Omental fat pad (tissue), 4 donors: ENCODE results near the gene RAB3B. TPM values are rescaled to one million over a fixed set of nuclear protein-coding genes. Genes with fewer than 3 reads are reported as not detected.
"Not testable (repeated sequence)": the region's sequence is repeated elsewhere in the genome, so short reads cannot be mapped to it uniquely, and the experiment has no call there.

Experiments
- ATAC-seq: fragments of 150-250 bp; one replicate; pipeline ENCODE4 v1.9.1; 2016; ENCODE audit warnings: mild to moderate bottlenecking, moderate library complexity; ENCODE audit not compliant: low FRiP score
- DNase-seq: peaks from one replicate; pipeline ENCODE4 v3.0.0-alpha.2; 2019; ENCODE audit warnings: low spot score
- total RNA-seq, 4 donors: library from RNA; depleted of rRNA; stranded (reverse); fragments of >200 nt; gene quantifications; one replicate each; pipeline ENCODE4 v1.1.0, GENCODE V29; 2016
- TF ChIP-seq, protein P1 (sequence below), 3 donors: fragments of 450-650 bp; IDR thresholded peaks; one replicate each; pipeline ENCODE4 v1.5.1; 2016 to 2017; ENCODE audit warnings: antibody characterized with exemption in 3 of 3, mild to moderate bottlenecking in 3 of 3, moderate library complexity in 2 of 3

The RAB3B gene
- total RNA-seq, 4 donors from 2014 or later = under 0.01 to 0.12 (median under 0.01) TPM; not detected in 1

DNA sequence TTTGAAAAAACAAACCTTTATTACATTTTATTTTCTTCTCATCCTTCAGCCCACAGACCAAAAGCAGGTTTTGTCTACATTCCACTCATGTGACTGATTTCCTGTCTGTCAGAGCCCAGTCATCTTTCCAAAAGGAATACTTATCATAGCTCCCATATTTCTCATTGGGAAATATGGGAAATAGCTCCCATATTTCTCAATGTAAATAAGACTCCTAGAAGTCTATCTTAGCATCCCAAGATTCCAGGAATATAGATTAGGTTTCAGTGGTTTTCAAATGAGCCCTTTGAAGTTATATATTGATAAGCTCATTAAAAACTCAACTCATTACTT, 92.8 kb downstream of the RAB3B start:
- ATAC-seq = no peak
- DNase-seq = no peak
- TF ChIP-seq, protein P1, sequence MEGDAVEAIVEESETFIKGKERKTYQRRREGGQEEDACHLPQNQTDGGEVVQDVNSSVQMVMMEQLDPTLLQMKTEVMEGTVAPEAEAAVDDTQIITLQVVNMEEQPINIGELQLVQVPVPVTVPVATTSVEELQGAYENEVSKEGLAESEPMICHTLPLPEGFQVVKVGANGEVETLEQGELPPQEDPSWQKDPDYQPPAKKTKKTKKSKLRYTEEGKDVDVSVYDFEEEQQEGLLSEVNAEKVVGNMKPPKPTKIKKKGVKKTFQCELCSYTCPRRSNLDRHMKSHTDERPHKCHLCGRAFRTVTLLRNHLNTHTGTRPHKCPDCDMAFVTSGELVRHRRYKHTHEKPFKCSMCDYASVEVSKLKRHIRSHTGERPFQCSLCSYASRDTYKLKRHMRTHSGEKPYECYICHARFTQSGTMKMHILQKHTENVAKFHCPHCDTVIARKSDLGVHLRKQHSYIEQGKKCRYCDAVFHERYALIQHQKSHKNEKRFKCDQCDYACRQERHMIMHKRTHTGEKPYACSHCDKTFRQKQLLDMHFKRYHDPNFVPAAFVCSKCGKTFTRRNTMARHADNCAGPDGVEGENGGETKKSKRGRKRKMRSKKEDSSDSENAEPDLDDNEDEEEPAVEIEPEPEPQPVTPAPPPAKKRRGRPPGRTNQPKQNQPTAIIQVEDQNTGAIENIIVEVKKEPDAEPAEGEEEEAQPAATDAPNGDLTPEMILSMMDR (IDR thresholded peaks at IDR 0.05) = no peak

DNA sequence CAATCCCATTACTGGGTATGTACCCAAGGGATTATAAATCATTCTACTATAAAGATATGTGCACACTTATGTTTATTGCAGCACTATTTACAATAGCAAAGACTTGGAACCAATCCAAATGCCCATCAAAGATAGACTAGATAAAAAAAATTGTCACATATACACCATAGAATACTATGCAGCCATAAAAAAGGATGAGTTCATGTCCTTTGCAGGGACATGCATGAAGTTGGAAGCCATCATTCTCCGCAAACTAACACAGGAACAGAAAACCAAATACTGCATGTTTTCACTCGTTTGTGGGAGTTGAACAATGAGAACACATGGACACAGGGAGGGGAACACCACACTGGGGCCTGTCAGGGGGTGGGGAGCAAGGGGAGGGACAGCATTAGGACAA, 95.8 kb downstream of the RAB3B start:
- ATAC-seq, DNase-seq: not testable (repeated sequence)

DNA sequence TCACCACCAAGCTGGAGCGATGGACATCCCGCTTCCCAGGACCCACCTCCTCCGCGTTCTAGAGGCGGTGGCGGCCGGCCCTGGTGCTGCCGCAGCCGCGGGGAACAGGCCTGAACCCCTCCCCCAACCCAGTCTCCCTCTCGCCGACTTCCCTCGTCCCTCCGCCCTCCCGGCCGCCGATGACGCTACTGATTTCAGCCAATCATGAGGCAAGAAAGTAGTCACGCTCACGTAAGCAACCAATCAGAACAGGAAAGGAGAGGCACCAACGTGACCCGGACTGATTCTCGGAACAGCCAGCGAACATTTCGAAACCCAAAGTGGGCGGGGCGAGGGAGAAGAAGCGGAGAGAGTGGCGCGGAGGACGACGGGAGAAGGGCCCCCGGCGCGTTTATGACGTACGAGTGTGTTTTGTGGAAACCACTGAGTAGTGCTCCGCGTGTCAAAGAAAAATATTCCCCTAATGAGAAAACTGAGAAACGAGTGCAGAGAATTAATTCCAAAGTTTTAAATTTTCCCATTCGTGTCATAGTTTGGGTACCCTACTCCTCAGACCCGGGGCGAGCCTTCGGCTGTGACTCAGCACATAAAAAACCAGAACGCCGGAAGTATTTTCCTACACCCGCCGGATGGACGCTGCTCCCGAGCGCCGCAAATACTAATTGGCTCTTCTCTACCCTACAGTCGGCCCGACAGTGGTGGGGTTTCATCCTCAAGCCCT, 111.7 kb downstream of the RAB3B start, which contains the start of gene NRDC:
NRDC (minus strand) TSS at position 112 of the 721 bp plus-strand sequence. CDS start 112 bp downstream, outside the sequence.
- TF ChIP-seq, protein P1 (IDR thresholded peaks at IDR 0.05) = no peak

DNA sequence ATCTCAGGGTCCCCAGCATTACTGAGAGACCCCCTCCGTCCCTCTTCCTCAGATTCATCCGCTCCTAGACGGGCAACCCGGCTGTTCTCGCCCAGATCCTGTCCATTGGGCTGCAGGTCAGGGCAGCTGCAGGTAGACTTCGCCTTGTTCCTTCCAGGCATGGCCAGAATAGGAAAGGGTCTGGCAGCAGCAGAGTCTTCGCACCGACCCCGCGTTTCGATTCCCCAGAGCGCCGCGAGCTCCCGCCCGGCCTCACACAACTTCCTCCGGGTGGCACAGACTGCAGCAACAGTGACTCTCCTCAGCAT, 112.2 kb downstream of the RAB3B start:
- TF ChIP-seq, protein P1 (IDR thresholded peaks at IDR 0.05) = no peak
- peak; percentile 33 for ATAC-seq
- no peak for DNase-seq

More for the DNA sequence above, 111.7 kb downstream of the RAB3B start, which contains the start of gene NRDC:
- peak; percentile 98 for ATAC-seq
- DNase-seq = peak; percentile 100

DNA sequence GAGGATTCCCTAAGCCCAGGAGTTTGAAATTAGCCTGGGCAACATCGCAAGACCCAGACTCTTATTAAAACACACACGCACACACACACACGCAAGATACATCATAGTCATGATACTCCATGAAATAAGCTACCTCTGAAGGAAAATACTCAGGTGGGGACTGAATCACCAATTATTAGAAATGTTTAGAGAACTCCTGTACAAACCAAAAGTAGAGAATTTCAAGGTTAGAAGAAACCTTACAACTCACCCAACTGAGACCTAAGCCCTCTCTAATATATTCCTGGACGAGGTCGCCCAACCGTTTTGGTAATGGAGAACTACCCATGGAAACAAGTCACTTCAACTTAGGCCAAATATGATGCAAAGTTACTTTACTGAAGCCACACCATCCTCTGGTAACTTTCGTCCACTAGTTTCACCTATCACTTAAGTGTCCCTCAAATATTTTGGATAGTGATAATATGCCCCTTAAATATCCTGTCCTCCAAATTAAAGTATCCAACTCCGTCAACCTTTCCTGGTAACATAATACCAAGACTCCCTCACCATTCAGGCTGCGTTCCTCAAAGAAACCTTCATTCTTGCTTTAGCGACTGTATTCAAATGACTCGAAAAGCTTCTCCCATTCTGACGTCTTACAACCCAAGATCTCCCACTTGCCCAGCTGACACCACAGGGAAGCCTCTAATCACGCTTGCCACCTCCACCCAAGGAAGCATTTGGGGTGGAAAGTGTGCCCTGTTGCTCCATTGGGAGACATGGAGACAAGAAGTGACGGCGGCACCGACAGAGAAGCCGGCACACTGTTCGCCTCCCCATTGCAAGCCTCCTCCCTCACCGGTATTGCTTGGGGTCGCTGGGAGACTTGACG, 112.8 kb downstream of the RAB3B start:
- no peak for DNase-seq
- TF ChIP-seq, protein P1 (IDR thresholded peaks at IDR 0.05) = no peak
- peak; percentile 2 for ATAC-seq

DNA sequence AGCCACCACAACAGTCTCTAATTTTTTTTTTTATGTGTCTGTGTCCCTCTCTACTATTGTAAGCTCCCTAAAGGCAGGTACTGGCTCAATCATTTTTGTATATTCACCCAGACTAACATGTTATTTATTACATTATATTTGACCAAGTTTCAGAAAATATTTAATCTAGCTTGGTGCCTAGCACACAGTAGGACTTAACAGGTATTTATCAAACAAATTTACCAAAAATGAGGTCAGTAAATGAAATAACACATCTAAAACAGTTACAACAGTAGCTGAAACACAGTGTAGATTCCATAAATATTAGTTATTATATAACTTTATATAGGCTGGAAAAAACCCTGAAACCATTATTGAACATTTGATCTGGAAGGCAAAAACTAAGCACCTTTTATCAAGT, 114.7 kb downstream of the RAB3B start:
- ATAC-seq (no peak), DNase-seq (no peak)
- TF ChIP-seq, protein P1 (IDR thresholded peaks at IDR 0.05) = no peak

DNA sequence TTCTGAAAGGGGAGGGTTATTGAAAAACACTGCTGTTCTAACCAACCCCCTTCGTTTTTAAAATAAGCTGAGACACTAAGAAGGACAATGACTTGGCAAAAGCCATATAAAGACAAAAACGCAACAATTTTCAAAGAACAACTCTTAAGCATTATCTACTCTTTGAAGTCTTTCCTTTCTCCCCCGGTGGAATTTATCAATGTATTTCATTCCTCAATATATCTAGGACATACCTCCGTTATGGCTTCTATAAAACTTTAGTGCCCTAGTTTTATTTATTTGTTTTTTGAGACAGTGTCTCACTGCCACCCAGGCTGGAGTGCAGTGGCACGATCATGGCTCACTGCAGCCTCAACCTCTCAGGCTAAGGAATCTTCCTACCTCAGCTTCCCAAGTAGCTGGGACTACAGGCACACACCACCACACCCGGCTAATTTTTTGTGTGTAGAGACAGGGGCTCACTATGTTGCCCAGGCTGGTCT, 115.2 kb downstream of the RAB3B start:
- DNase-seq (no peak), ATAC-seq (no peak)
- TF ChIP-seq, protein P1 (IDR thresholded peaks at IDR 0.05) = no peak

DNA sequence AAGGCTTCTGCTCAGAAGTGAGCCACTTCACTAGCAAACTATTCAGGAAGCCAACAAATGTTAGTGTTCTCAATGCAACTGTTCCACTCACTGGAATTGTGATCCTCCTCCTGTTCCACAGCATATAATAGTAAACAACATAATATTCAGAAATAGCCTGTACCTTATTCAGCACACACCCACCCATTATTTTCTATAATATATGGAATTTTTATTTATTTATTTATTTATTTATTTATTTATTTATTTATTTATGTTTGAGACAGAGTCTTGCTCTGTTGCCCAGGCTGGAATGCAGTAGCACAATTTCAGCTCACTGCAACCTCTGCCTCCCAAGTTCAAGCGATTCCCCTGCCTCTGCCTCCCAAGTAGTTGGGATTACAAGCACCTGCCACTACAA, 117.2 kb downstream of the RAB3B start:
- DNase-seq, ATAC-seq: not testable (repeated sequence)
